ENCODE measurements around the gene ZNF469. TPM values are rescaled to one million over a fixed set of nuclear protein-coding genes. Genes with fewer than 3 reads are reported as not detected.

Gene ZNF469
- total and polyA plus RNA-seq, 3 donors from 2014 or later = 0.98 to 2.8 (median 2.2) TPM

DNA sequence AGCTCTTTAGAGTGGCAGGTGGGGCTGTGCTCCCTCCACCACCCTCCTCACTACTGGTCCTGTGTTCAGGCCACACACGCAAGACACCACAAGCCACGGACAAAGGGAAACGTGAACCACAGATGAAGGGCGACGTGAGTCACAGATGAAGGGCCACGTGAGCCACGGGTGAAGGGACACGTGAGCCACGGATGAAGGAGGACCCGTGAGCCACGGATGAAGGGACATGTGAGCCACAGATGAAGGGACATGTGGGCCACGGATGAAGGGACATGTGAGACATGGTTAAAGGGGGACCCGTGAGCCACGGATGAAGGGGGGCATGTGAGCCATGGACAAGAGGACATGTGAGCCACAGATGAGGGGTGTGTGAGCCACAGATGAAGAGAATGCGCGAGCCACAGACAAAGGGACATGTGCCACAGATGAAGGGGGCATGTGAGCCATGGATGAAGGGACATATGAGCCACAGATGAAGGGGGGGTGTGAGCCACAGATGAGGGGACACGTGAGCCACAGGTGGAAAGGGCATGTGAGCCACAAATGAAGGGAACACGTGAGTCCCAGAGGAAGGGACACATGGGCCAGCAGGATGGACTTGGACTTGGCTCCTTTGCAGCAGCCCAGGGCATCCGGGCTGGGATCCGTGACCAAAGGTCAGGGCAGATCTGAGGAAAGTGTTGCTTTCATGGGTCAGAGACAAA is 15.6 kb downstream of the ZNF469 start:
- no peaks in the 10 kb centered on the region for H3K9me3 ChIP-seq
- intact Hi-C loops (cut with DNase I; ENCODE audit: low total_unique reads) = no loop called here
- H3K27ac ChIP-seq = no peak overlapping the region
- DNase-seq = no peak
- TF ChIP-seq, protein P1, sequence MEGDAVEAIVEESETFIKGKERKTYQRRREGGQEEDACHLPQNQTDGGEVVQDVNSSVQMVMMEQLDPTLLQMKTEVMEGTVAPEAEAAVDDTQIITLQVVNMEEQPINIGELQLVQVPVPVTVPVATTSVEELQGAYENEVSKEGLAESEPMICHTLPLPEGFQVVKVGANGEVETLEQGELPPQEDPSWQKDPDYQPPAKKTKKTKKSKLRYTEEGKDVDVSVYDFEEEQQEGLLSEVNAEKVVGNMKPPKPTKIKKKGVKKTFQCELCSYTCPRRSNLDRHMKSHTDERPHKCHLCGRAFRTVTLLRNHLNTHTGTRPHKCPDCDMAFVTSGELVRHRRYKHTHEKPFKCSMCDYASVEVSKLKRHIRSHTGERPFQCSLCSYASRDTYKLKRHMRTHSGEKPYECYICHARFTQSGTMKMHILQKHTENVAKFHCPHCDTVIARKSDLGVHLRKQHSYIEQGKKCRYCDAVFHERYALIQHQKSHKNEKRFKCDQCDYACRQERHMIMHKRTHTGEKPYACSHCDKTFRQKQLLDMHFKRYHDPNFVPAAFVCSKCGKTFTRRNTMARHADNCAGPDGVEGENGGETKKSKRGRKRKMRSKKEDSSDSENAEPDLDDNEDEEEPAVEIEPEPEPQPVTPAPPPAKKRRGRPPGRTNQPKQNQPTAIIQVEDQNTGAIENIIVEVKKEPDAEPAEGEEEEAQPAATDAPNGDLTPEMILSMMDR (IDR thresholded peaks at IDR 0.05) = no peak
- TF ChIP-seq POLR2A (IDR thresholded peaks at IDR 0.05) = no peak
- no peaks in the 10 kb centered on the region for H3K4me1 ChIP-seq
- H3K36me3 ChIP-seq (ENCODE audit: low read depth, missing control alignments) = no peaks in the 10 kb centered on the region
- no peaks in the 10 kb centered on the region for H3K27me3 ChIP-seq
- H3K4me3 ChIP-seq = no peak overlapping the region
- WGBS, 2 donors = 85 to 95% methylated on average over 20 of the region's 20 CpGs

DNA sequence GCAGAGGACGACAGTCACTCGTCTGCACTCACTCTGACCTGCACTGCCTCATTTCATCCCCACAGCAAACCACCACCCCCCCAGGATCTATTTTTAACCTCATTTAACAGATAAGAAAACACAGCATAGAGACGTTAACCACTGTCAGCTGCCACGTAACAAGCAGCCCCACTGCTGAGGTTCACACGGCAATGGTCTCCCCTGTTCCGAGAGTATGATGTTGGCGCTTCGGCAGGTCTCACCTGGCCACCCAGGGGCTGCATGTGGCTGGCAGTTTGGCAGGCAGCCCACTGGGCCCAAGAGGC is 16.1 kb downstream of the ZNF469 start:
- 80 to 81% methylated on average over 8 of the region's 8 CpGs for WGBS, 2 donors
- TF ChIP-seq POLR2A (IDR thresholded peaks at IDR 0.05) = no peak
- TF ChIP-seq, protein P1 (IDR thresholded peaks at IDR 0.05) = no peak
- Histone ChIP-seq H3K36me3 (ENCODE audit: low read depth, missing control alignments) (no peaks in the 10 kb centered on the region), H3K9me3 (no peaks in the 10 kb centered on the region), H3K27ac (no peak overlapping the region), H3K27me3 (no peaks in the 10 kb centered on the region), H3K4me1 (no peaks in the 10 kb centered on the region), H3K4me3 (no peak overlapping the region)
- intact Hi-C loops (cut with DNase I; ENCODE audit: low total_unique reads) = no loop called here
- no peak for DNase-seq

DNA sequence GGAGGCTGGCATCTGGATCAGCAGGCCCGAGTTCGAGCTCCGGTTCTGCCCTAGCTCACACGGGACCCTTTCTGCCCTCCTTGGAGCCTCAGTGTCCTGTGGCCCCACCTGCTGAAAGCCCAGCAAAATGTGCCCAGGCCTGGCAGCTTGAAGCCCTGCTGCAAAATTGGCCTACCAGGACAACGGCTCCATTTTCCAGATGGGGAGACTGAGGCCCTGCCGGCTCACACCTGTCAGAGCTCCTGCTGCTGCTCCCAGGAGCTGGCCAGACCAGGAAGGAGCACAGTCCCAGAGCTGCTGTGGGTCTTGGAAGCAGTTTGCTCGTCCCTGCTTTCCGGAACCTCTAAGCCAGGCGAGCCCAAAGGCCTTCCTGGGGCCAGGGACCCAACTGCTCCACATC is 17.4 kb downstream of the ZNF469 start:
- Histone ChIP-seq H3K36me3 (ENCODE audit: low read depth, missing control alignments) (no peaks in the 10 kb centered on the region), H3K27me3 (no peaks in the 10 kb centered on the region), H3K4me3 (no peak overlapping the region), H3K27ac (no peak overlapping the region), H3K9me3 (no peaks in the 10 kb centered on the region), H3K4me1 (no peaks in the 10 kb centered on the region)
- TF ChIP-seq, protein P1 (IDR thresholded peaks at IDR 0.05) = no peak
- TF ChIP-seq POLR2A (IDR thresholded peaks at IDR 0.05) = no peak
- no peak for DNase-seq
- WGBS, 2 donors = 97 to 100% methylated on average over 3 to 9 of the region's 9 CpGs
- intact Hi-C loops (cut with DNase I; ENCODE audit: low total_unique reads) = no loop called here

DNA sequence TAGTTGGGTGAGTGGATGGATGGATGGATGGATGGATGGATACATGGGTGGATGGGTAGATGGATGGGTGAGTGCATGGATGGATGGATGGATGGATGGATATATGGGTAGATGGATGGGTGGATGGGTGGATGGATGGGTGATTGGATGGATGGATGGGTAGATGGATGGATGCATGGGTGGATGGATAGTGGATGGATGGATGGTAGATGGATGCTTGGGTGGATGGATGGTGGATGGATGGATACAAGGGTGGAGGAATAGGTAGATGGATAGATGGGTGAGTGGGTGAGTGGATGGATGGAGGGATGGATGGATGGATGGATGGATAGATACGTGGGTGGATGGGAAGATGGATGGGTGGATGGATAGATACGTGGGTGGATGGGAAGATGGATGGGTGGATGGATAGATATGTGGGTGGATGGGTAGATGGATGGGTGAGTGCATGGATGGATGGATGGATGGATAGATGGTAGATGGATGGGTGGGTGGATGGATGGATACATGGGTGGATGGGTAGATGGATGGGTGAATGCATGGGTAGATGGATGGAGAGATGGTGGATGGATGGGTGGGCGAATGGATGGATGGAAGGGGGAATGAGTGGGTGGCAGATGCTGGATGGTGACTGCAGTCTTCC is 19.0 kb downstream of the ZNF469 start:
- intact Hi-C loops (cut with DNase I; ENCODE audit: low total_unique reads) = no loop called here
- 78 to 90% methylated on average over 3 of the region's 3 CpGs for WGBS, 2 donors

More for the DNA sequence above, 19.0 kb downstream of the ZNF469 start:
- Histone ChIP-seq H3K27ac (no peak overlapping the region), H3K36me3 (ENCODE audit: low read depth, missing control alignments) (no peaks in the 10 kb centered on the region), H3K4me3 (no peak overlapping the region), H3K27me3 (no peaks in the 10 kb centered on the region), H3K4me1 (no peaks in the 10 kb centered on the region), H3K9me3 (no peaks in the 10 kb centered on the region)
- DNase-seq = no peak
- TF ChIP-seq, protein P1 (IDR thresholded peaks at IDR 0.05) = no peak
- no peak for TF ChIP-seq POLR2A (IDR thresholded peaks at IDR 0.05)

Measured in testis (tissue), 3 donors.